H9 (cell line): ENCODE results near the gene ADAM30. TPM values are rescaled to one million over a fixed set of nuclear protein-coding genes. Genes with fewer than 3 reads are reported as not detected.

Experiments
- DNase-seq: peaks from one replicate; pipeline ENCODE4 v3.0.0-alpha.2; 2017
- H2AFZ ChIP-seq: one replicate; pipeline ENCODE4 v1.6.1; 2013; ENCODE audit warnings: mild to moderate bottlenecking, low read length, control low read depth, moderate library complexity
- H2AK5ac ChIP-seq: 2 replicates; pipeline ENCODE4 v1.6.1; 2013; ENCODE audit warnings: low read length, control low read depth, mixed read lengths; ENCODE audit not compliant: insufficient read length
- H2BK120ac ChIP-seq: one replicate; pipeline ENCODE4 v1.6.1; 2013; ENCODE audit warnings: low read depth, mild to moderate bottlenecking, low read length, control low read depth, inconsistent platforms; ENCODE audit not compliant: poor library complexity, severe bottlenecking
- H2BK12ac ChIP-seq: 2 replicates; pipeline ENCODE4 v1.6.1; 2013; ENCODE audit warnings: low read length, control low read depth, mixed read lengths, low read depth; ENCODE audit not compliant: insufficient read length
- H2BK15ac ChIP-seq: 2 replicates; pipeline ENCODE4 v1.6.1; 2013; ENCODE audit warnings: low read depth, low read length, control low read depth
- H2BK20ac ChIP-seq: one replicate; pipeline ENCODE4 v1.6.1; 2013; ENCODE audit warnings: low read depth, mild to moderate bottlenecking, low read length, control low read depth, inconsistent platforms; ENCODE audit not compliant: poor library complexity, severe bottlenecking
- H2BK5ac ChIP-seq: 2 replicates; pipeline ENCODE4 v1.6.1; 2013; ENCODE audit warnings: low read length, control low read depth, mixed read lengths; ENCODE audit not compliant: insufficient read length
- H3K14ac ChIP-seq: 2 replicates; pipeline ENCODE4 v1.6.1; 2013; ENCODE audit warnings: low read length, control low read depth; ENCODE audit not compliant: insufficient read depth
- H3K18ac ChIP-seq: 2 replicates; pipeline ENCODE4 v1.6.1; 2013; ENCODE audit warnings: low read depth, mild to moderate bottlenecking, mixed read lengths, low read length, control low read depth; ENCODE audit not compliant: insufficient read length
- H3K23ac ChIP-seq: 2 replicates; pipeline ENCODE4 v1.6.1; 2013; ENCODE audit warnings: low read length, control low read depth, mixed read lengths, low read depth; ENCODE audit not compliant: insufficient read length
- H3K23me2 ChIP-seq: 2 replicates; pipeline ENCODE4 v1.6.1; 2013; ENCODE audit warnings: low read depth, mild to moderate bottlenecking, mixed read lengths, low read length, control low read depth; ENCODE audit not compliant: insufficient read length, poor library complexity, severe bottlenecking
- H3K27ac ChIP-seq: 2 replicates; pipeline ENCODE4 v1.5.1; 2013; ENCODE audit warnings: low read length, control low read depth, mixed read lengths, low read depth; ENCODE audit not compliant: insufficient read length
- H3K27me3 ChIP-seq: 2 replicates; pipeline ENCODE4 v1.6.1; 2013; ENCODE audit warnings: low read length, control low read depth, inconsistent platforms; ENCODE audit not compliant: insufficient read depth
- H3K4ac ChIP-seq: 2 replicates; pipeline ENCODE4 v1.6.1; 2013; ENCODE audit warnings: low read depth, mild to moderate bottlenecking, control low read depth, inconsistent platforms, low read length, moderate library complexity
- H3K4me1 ChIP-seq: 2 replicates; pipeline ENCODE4 v1.6.1; 2013; ENCODE audit warnings: low read length, control low read depth, inconsistent platforms; ENCODE audit not compliant: insufficient read depth
- H3K4me2 ChIP-seq: 2 replicates; pipeline ENCODE4 v1.6.1; 2013; ENCODE audit warnings: low read length, control low read depth, mixed read lengths; ENCODE audit not compliant: insufficient read length, insufficient read depth
- H3K56ac ChIP-seq: 2 replicates; pipeline ENCODE4 v1.6.1; 2013; ENCODE audit warnings: low read depth, mild to moderate bottlenecking, mixed read lengths, low read length, control low read depth; ENCODE audit not compliant: insufficient read length
- H3K79me1 ChIP-seq: 2 replicates; pipeline ENCODE4 v1.6.1; 2013; ENCODE audit warnings: low read depth, mild to moderate bottlenecking, moderate library complexity, low read length, control low read depth, inconsistent platforms; ENCODE audit not compliant: insufficient read depth, poor library complexity, severe bottlenecking
- H3K79me2 ChIP-seq: 2 replicates; pipeline ENCODE4 v1.6.1; 2013; ENCODE audit warnings: low read length, control low read depth, inconsistent platforms; ENCODE audit not compliant: insufficient read depth
- H3K9ac ChIP-seq: 2 replicates; pipeline ENCODE4 v1.6.1; 2013; ENCODE audit warnings: low read length, control low read depth, mixed read lengths; ENCODE audit not compliant: insufficient read length; ENCODE audit errors: extremely low read depth
- H3K9me3 ChIP-seq: one replicate; pipeline ENCODE4 v1.6.1; 2013; ENCODE audit warnings: low read depth, low read length, inconsistent platforms; ENCODE audit not compliant: control insufficient read depth
- H3T11ph ChIP-seq: one replicate; pipeline ENCODE4 v1.6.1; 2013; ENCODE audit warnings: mild to moderate bottlenecking, low read length, control low read depth, inconsistent platforms
- H4K20me1 ChIP-seq: one replicate; pipeline ENCODE4 v1.6.1; 2013; ENCODE audit not compliant: control insufficient read depth, insufficient read length, insufficient read depth
- H4K5ac ChIP-seq: 2 replicates; pipeline ENCODE4 v1.6.1; 2013; ENCODE audit warnings: low read depth, mild to moderate bottlenecking, mixed read lengths, low read length, control low read depth; ENCODE audit not compliant: insufficient read length
- H4K8ac ChIP-seq: replicated peaks from 2 replicates; pipeline ENCODE4 v1.6.1; 2013; ENCODE audit warnings: low read length, control low read depth, mixed read lengths, low read depth; ENCODE audit not compliant: insufficient read length
- H4K91ac ChIP-seq: 2 replicates; pipeline ENCODE4 v1.6.1; 2013; ENCODE audit warnings: low read depth, mild to moderate bottlenecking, moderate library complexity, mixed read lengths, low read length, control low read depth; ENCODE audit not compliant: insufficient read length
- H3K27ac Mint-ChIP-seq, 3 experiments: 2 replicates in 2 of 3; 3 replicates in 1 of 3; pipeline ENCODE4 v1.8.0; 2020 to 2021; ENCODE audit warnings: mixed read lengths in 3 of 3, mild to moderate bottlenecking in 1 of 3, moderate library complexity in 1 of 3
- H3K27me3 Mint-ChIP-seq: 2 replicates; pipeline ENCODE4 v1.8.0; 2021; ENCODE audit warnings: low read depth, mild to moderate bottlenecking, moderate library complexity, mixed read lengths
- H3K36me3 Mint-ChIP-seq, 3 experiments: 2 replicates in 2 of 3; 3 replicates in 1 of 3; pipeline ENCODE4 v1.8.0; 2020 to 2021; ENCODE audit warnings: low read depth in 3 of 3, mixed read lengths in 3 of 3; ENCODE audit not compliant: insufficient read depth in 1 of 3
- H3K4me1 Mint-ChIP-seq, 2 experiments: 2 replicates each; pipeline ENCODE4 v1.8.0; 2020; ENCODE audit warnings: mixed read lengths in 2 of 2
- H3K4me3 Mint-ChIP-seq, 2 experiments: 2 replicates in 1 of 2; 3 replicates in 1 of 2; pipeline ENCODE4 v1.8.0; 2020 to 2021; ENCODE audit warnings: mild to moderate bottlenecking in 2 of 2, mixed read lengths in 2 of 2, moderate library complexity in 1 of 2
- H3K9me3 Mint-ChIP-seq, 2 experiments: 2 replicates in 1 of 2; 3 replicates in 1 of 2; pipeline ENCODE4 v1.8.0; 2020; ENCODE audit warnings: mild to moderate bottlenecking in 2 of 2, mixed read lengths in 2 of 2, moderate library complexity in 1 of 2
- WGBS: extraction: QIAGEN DNeasy Blood & Tissue Kit; methylation state at CpG from one replicate; pipeline ENCODE4 v1.1.7; 2013; ENCODE audit warnings: missing lambda C conversion rate, low lambda C conversion rate, mixed read lengths; ENCODE audit not compliant: insufficient read length; ENCODE audit errors: extremely low coverage; 5-methylcytosine and 5-hydroxymethylcytosine counted together
- total RNA-seq: library from RNA; stranded (reverse); gene quantifications from 2 replicates; pipeline ENCODE4 v1.2.1, GENCODE V29; 2021
- TF ChIP-seq, protein P1 (sequence below): fragments of 200-600 bp; sonication (generic); conservative IDR thresholded peaks from 3 replicates; pipeline ENCODE4 v1.8.0; 2021; ENCODE audit warnings: antibody characterized with exemption, mild to moderate bottlenecking

ADAM30 gene
- total RNA-seq, 1 experiment from 2014 or later, result not detected

DNA sequence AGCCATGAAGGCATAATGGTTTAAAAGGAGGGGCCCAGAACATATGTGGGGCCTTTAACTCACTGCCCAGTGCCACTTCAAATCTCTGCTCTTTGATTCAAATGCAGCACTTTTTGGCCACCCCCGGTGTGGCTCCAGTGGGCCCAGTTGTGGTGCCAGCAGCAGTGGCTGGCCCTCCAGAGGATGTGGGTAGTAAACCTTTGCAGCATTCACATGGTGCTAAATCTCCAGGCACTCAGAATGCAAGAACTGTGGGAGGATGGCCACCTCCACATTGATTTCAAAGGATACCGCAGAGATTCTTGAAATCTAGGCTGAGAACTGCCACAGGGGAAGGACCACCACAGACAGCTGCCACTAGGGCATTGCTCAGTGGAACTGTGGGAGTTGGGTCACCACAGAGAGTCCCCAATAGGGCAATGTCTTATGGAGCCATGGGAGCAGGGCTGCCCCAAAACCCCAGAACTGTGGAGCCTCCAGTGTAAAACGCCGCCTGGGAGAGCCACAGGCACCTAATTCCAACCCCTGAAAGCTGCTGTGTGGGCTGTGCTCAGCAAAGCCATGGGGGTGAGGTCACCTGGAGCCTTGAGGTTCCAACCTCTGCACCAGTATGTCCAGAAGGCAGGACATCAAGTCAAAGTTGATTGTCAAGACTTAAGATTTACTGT lies 6.6 kb upstream of the ADAM30 start:
- Histone ChIP-seq H3K23ac (no peak overlapping the region), H2BK5ac (no peak overlapping the region), H4K5ac (no peak overlapping the region), H3K79me1 (no peaks in the 10 kb centered on the region), H3K9me3 (no peaks in the 10 kb centered on the region), H3K23me2 (no peaks in the 10 kb centered on the region), H2BK20ac (no peak overlapping the region), H4K91ac (no peak overlapping the region), H3K79me2 (no peaks in the 10 kb centered on the region), H3T11ph (no peak overlapping the region), H2BK120ac (no peak overlapping the region), H3K27me3 (no peaks in the 10 kb centered on the region), H4K8ac (no peak overlapping the region), H3K56ac (no peak overlapping the region), H3K4ac (no peak overlapping the region), H2BK12ac (no peak overlapping the region), H3K4me2 (no peak overlapping the region), H2AK5ac (no peak overlapping the region), H3K18ac (no peak overlapping the region), H3K4me1 (no peaks in the 10 kb centered on the region), H2AFZ (no peak overlapping the region), H3K9ac (no peak overlapping the region), H3K27ac (no peak overlapping the region), H3K14ac (no peak overlapping the region), H4K20me1 (no peaks in the 10 kb centered on the region), H2BK15ac (no peak overlapping the region)
- Mint-ChIP-seq H3K4me1 (no peaks in the 10 kb centered on the region), H3K36me3 (no peaks in the 10 kb centered on the region), H3K9me3 (no peaks in the 10 kb centered on the region), H3K27ac (no peak overlapping the region), H3K4me3 (no peak overlapping the region), H3K27me3 (peaks cover 6% of the 10 kb centered on the region)
- TF ChIP-seq, protein P1, sequence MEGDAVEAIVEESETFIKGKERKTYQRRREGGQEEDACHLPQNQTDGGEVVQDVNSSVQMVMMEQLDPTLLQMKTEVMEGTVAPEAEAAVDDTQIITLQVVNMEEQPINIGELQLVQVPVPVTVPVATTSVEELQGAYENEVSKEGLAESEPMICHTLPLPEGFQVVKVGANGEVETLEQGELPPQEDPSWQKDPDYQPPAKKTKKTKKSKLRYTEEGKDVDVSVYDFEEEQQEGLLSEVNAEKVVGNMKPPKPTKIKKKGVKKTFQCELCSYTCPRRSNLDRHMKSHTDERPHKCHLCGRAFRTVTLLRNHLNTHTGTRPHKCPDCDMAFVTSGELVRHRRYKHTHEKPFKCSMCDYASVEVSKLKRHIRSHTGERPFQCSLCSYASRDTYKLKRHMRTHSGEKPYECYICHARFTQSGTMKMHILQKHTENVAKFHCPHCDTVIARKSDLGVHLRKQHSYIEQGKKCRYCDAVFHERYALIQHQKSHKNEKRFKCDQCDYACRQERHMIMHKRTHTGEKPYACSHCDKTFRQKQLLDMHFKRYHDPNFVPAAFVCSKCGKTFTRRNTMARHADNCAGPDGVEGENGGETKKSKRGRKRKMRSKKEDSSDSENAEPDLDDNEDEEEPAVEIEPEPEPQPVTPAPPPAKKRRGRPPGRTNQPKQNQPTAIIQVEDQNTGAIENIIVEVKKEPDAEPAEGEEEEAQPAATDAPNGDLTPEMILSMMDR, result no peak
- DNase-seq, result no peak
- no CpG with 5 or more reads among the region's 4 CpGs for WGBS
